ENCODE data around the gene ZSCAN4. TPM values are rescaled to one million over a fixed set of nuclear protein-coding genes. Genes with fewer than 3 reads are reported as not detected.

Gene ZSCAN4, protein sequence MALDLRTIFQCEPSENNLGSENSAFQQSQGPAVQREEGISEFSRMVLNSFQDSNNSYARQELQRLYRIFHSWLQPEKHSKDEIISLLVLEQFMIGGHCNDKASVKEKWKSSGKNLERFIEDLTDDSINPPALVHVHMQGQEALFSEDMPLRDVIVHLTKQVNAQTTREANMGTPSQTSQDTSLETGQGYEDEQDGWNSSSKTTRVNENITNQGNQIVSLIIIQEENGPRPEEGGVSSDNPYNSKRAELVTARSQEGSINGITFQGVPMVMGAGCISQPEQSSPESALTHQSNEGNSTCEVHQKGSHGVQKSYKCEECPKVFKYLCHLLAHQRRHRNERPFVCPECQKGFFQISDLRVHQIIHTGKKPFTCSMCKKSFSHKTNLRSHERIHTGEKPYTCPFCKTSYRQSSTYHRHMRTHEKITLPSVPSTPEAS
- not detected in 2 replicates for polyA plus RNA-seq (2012; rRNA removed)
- not detected in 2 replicates for polyA plus RNA-seq (2012; cell fraction: cytosol; rRNA removed)
- not detected in 2 replicates for polyA plus RNA-seq (2012; cell fraction: nucleus; rRNA removed)

DNA sequence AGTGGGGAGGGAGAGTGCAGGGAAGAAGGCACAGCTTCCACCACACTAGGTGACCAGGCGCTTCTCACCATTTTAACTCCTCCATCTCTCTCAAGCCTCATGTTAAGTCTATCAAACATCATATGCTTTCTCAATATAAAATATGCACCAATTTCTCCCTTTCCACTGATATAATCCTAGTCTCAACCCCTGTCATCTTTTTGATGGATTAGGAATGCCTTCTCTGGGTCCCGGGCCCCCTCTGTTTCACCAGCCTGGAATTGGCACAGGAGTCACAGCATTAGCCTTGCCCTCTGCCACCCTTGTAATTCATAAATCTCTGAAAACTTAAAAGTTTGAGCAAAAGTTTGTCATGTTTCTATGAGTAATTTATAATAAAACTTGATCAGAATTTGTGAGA lies at the start of gene ZSCAN4:
Gene ZSCAN4, plus strand, starts transcription at position 301 of the 400 bp plus-strand sequence. CDS start 7,211 bp downstream, outside the sequence.
- CTCF ChIA-PET = no interaction called here
- no peaks in the 10 kb centered on the region for H3K9me3 ChIP-seq
- no peak within 1 kb of the TSS for H3K9ac ChIP-seq
- H3K4me2 ChIP-seq = no peak within 1 kb of the TSS
- WGBS (ENCODE audit: low lambda C conversion rate) = 55% methylated on average over 2 of the region's 2 CpGs
- no peaks in the 10 kb centered on the region for H3K36me3 ChIP-seq (replicated peaks in 1 of 2; ENCODE audit: control insufficient read depth in 1 of 2, insufficient read depth in 2 of 2, low read length in 1 of 2)
- POLR2A ChIA-PET = no interaction called here
- H3K9me2 ChIP-seq = no peaks in the 10 kb centered on the region
- H3K79me2 ChIP-seq (ENCODE audit: insufficient read depth) = no peaks in the 10 kb centered on the region
- H3K27me3 ChIP-seq (ENCODE audit: insufficient read depth) = no peaks in the 10 kb centered on the region
- no peak within 1 kb of the TSS for H3K4me3 ChIP-seq (ENCODE audit: low read depth in 2 of 2, low read length in 1 of 2)
- H4K20me1 ChIP-seq (ENCODE audit: insufficient read depth) = no peaks in the 10 kb centered on the region
- H3K27ac ChIP-seq (ENCODE audit: low read depth in 2 of 2, low read length in 1 of 2) = no peak within 1 kb of the TSS
- TF ChIP-seq SIN3A (IDR thresholded peaks at IDR 0.05; ENCODE audit: borderline replicate concordance, low read depth, low read length) (no peak), ELF1 (IDR thresholded peaks at IDR 0.05) (no peak), TEAD4 (IDR thresholded peaks at IDR 0.05; ENCODE audit: borderline replicate concordance, insufficient read depth) (no peak), GABPA (IDR thresholded peaks at IDR 0.05; ENCODE audit: low read depth) (no peak), SMC3 (IDR thresholded peaks at IDR 0.05; ENCODE audit: low read depth, low read length) (no peak), YY1 (IDR thresholded peaks at IDR 0.05; ENCODE audit: low read depth) (no peak), TCF12 (IDR thresholded peaks at IDR 0.05) (no peak), MEF2A (IDR thresholded peaks at IDR 0.05; ENCODE audit: borderline replicate concordance, low read depth) (no peak), FOSL2 (IDR thresholded peaks at IDR 0.05; ENCODE audit: borderline replicate concordance, low read depth) (no peak)
- TF ChIP-seq, protein P1, sequence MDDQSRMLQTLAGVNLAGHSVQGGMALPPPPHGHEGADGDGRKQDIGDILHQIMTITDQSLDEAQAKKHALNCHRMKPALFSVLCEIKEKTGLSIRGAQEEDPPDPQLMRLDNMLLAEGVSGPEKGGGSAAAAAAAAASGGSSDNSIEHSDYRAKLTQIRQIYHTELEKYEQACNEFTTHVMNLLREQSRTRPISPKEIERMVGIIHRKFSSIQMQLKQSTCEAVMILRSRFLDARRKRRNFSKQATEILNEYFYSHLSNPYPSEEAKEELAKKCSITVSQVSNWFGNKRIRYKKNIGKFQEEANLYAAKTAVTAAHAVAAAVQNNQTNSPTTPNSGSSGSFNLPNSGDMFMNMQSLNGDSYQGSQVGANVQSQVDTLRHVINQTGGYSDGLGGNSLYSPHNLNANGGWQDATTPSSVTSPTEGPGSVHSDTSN (IDR thresholded peaks at IDR 0.05) = no peak
- TF ChIP-seq, protein P2, sequence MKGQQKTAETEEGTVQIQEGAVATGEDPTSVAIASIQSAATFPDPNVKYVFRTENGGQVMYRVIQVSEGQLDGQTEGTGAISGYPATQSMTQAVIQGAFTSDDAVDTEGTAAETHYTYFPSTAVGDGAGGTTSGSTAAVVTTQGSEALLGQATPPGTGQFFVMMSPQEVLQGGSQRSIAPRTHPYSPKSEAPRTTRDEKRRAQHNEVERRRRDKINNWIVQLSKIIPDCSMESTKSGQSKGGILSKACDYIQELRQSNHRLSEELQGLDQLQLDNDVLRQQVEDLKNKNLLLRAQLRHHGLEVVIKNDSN (IDR thresholded peaks at IDR 0.05; ENCODE audit: borderline replicate concordance, low read depth) = no peak
- TF ChIP-seq, protein P3, sequence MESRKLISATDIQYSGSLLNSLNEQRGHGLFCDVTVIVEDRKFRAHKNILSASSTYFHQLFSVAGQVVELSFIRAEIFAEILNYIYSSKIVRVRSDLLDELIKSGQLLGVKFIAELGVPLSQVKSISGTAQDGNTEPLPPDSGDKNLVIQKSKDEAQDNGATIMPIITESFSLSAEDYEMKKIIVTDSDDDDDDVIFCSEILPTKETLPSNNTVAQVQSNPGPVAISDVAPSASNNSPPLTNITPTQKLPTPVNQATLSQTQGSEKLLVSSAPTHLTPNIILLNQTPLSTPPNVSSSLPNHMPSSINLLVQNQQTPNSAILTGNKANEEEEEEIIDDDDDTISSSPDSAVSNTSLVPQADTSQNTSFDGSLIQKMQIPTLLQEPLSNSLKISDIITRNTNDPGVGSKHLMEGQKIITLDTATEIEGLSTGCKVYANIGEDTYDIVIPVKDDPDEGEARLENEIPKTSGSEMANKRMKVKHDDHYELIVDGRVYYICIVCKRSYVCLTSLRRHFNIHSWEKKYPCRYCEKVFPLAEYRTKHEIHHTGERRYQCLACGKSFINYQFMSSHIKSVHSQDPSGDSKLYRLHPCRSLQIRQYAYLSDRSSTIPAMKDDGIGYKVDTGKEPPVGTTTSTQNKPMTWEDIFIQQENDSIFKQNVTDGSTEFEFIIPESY (IDR thresholded peaks at IDR 0.05; ENCODE audit: borderline replicate concordance, low read depth) = no peak
- DNase-seq = no peak
- H2AFZ ChIP-seq (ENCODE audit: low read depth) = no peak within 1 kb of the TSS
- peaks cover 0 to 6% of the 10 kb centered on the region in 2 experiments; a peak in 1 of 4 replicates for H3K4me1 ChIP-seq (ENCODE audit: control insufficient read depth in 1 of 2, insufficient read depth in 2 of 2, low read depth in 1 of 2, low read length in 1 of 2)
- H3F3A ChIP-seq (replicated peaks; ENCODE audit: insufficient read depth) = no peaks in the 10 kb centered on the region

Data from SK-N-SH (cell line).